Psoas muscle (tissue), 8 donors: ENCODE measurements around the gene ZC3H18. TPM values are rescaled to one million over a fixed set of nuclear protein-coding genes. Genes with fewer than 3 reads are reported as not detected.

Experiments used
- ATAC-seq, 4 donors: fragments of 200-7000 bp; cut with Tn5 transposase; one replicate each; pipeline ENCODE4 v1.9.1; 2020; ENCODE audit warnings: moderate library complexity in 3 of 4, mild to moderate bottlenecking in 2 of 4
- DNase-seq, 2 donors: peaks; one replicate each; pipeline ENCODE4 v3.0.0-alpha.2; 2020
- H3K27ac ChIP-seq: fragments of 200-600 bp; one replicate; pipeline ENCODE4 v1.8.0; 2022
- H3K27me3 ChIP-seq, 3 donors: fragments of 200-600 bp in 1 of 3; one replicate each; pipeline versions ENCODE4 v1.6.1 to v1.8.0; 2013 to 2022; ENCODE audit warnings: low read length in 2 of 3, mild to moderate bottlenecking in 2 of 3, moderate library complexity in 1 of 3; ENCODE audit not compliant: insufficient read depth in 3 of 3
- H3K36me3 ChIP-seq, 2 donors: fragments of 200-600 bp in 1 of 2; one replicate each; pipeline versions ENCODE4 v1.6.1 to v1.8.0; 2013 to 2022; ENCODE audit warnings: low read depth in 1 of 2, mild to moderate bottlenecking in 1 of 2, moderate library complexity in 1 of 2; ENCODE audit not compliant: insufficient read depth in 1 of 2
- H3K4me1 ChIP-seq: fragments of 200-600 bp; one replicate; pipeline ENCODE4 v1.8.0; 2022
- H3K4me3 ChIP-seq: fragments of 200-600 bp; one replicate; pipeline ENCODE4 v1.8.0; 2022; ENCODE audit warnings: mild to moderate bottlenecking
- H3K9me3 ChIP-seq: fragments of 200-600 bp; one replicate; pipeline ENCODE4 v1.8.0; 2022
- CTCF ChIP-seq: fragments of 200-600 bp; IDR thresholded peaks from one replicate; pipeline ENCODE4 v1.8.0; 2022; ENCODE audit warnings: antibody characterized with exemption
- WGBS, 3 donors: extraction: QIAGEN DNeasy Blood & Tissue Kit; methylation state at CpG; one replicate each; pipeline versions ENCODE4 v1.1.6 to v1.1.7; 2013; 5-methylcytosine and 5-hydroxymethylcytosine counted together
- intact Hi-C, 2 donors: fragments of 100-400 bp; cut with DNase I; formaldehyde crosslinking; loops; one replicate each; pipeline versions ENCODE4 v1.11.0 to v1.14.2; 2022
- polyA plus RNA-seq, 3 donors: library from polyadenylated mRNA; stranded (reverse); fragments of 200-250 nt; gene quantifications; one replicate each; pipeline ENCODE4 v1.2.3, GENCODE V29; 2013
- total RNA-seq, 4 donors: library from RNA; stranded (reverse); fragmentation: NEBNext Ultra II Directional in 2 of 4; extraction: Animal tissue kit (Norgen Biotek cat#: 25700) in 2 of 4; gene quantifications; one replicate each; pipeline versions ENCODE4 v1.2.1 to v1.2.4, GENCODE V29; 2021 to 2023
- donor health status: healthy with polysubstance abuse.
- donor health status: DM: no; HTN: no; CAD: no; lungs with moderate emphysema.
- donor health status: Bipolar disorder and iron deficiency.
- donor health status: healthy.
- donor health status: DM: yes; HTN: yes; CAD: no.
- donor health status: DM: no; HTN: no; CAD: no.
- donor health status: DM: no; HTN: no; CAD: no.
- donor health status: DM: yes; HTN: yes; CAD: no.

ZC3H18 gene
- total and polyA plus RNA-seq, 7 donors = 19.9 to 36.0 (median 28.5) TPM

DNA sequence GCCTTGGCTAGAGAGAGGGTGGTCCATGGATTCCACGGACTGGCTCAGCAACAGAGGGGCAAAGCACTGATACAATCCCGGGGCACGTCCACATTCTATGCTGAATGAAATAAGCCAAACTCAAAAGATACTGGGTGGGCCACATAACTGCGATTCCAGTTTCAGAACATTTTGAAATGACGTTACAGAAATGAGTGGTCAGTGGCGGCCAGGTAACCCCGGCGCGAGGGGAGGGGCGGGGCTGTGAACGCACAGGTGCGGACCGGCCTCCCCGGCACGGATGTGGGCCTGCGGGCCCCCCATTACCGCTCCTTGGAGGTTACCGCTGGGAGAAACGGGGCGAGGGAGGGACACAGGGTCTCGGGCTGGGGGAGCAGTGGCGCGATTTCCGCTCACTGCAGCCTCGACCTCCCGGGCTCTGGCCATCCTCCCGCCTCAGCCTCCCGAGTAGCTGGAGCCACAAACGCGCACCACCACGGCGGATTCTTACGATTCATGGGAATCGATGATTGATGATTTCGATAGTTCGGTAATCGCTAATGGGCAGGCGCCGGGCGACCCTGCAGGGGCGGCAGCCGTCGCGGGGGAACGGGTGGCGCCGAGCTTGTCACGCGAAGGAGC is 92.1 kb downstream of the ZC3H18 start:
- ATAC-seq (no peak), DNase-seq (peak in 1 of 2 donors; percentile 21)
- H3K4me3 ChIP-seq = peak overlapping the region; percentile 100
- no peaks in the 10 kb centered on the region for H3K27me3 ChIP-seq
- H3K36me3 ChIP-seq = peaks cover 0 to 5% of the 10 kb centered on the region in 2 donors
- no peak for TF ChIP-seq CTCF
- WGBS, 3 donors = 1 to 2% (median 2%) methylated on average over 29 to 49 of the region's 49 CpGs
- intact Hi-C loops = loop anchor here in 1 of 2 donors (5.0 kb wide), 1 partner anchor 45 kb away; the partner anchor contains the start of genes CTU2 and RNF166
- H3K4me1 ChIP-seq = peaks cover 17% of the 10 kb centered on the region
- no peaks in the 10 kb centered on the region for H3K9me3 ChIP-seq
- H3K27ac ChIP-seq = peak overlapping the region; percentile 92

GRCh38 chr16:88662843-88663606 is 92.8 kb downstream of the ZC3H18 start, which contains the start of gene MVD:
TSS of gene MVD (minus strand) at chr16:88663091. CDS start at chr16:88663080, 11 bp downstream.
- intact Hi-C loops = loop anchor here in 1 of 2 donors (5.0 kb wide), 1 partner anchor 44 kb away; the partner anchor contains the start of genes CTU2 and RNF166
- DNase-seq = peak; percentile 97 to 99
- ATAC-seq = peak; percentile 98 to 99 (median 98)
- no peaks in the 10 kb centered on the region for H3K27me3 ChIP-seq
- WGBS, 3 donors = 0% methylated on average over 60 to 88 of the region's 88 CpGs
- peaks cover 0 to 4% of the 10 kb centered on the region in 2 donors for H3K36me3 ChIP-seq
- no peaks in the 10 kb centered on the region for H3K9me3 ChIP-seq
- H3K4me3 ChIP-seq = peak within 1 kb of the TSS; percentile 100
- H3K27ac ChIP-seq = peak within 1 kb of the TSS; percentile 92
- TF ChIP-seq CTCF = no peak
- H3K4me1 ChIP-seq = peaks cover 17% of the 10 kb centered on the region

GRCh38 chr16:88665148-88665547 is 94.9 kb downstream of the ZC3H18 start:
- H3K9me3 ChIP-seq = no peaks in the 10 kb centered on the region
- H3K27me3 ChIP-seq = no peaks in the 10 kb centered on the region
- intact Hi-C loops = no loop called here
- H3K4me1 ChIP-seq = peaks cover 17% of the 10 kb centered on the region
- peak overlapping the region; percentile 21 for H3K27ac ChIP-seq
- ATAC-seq (no peak), DNase-seq (no peak)
- peaks cover 0 to 7% of the 10 kb centered on the region in 2 donors for H3K36me3 ChIP-seq
- WGBS, 3 donors = 36 to 48% (median 40%) methylated on average over 4 of the region's 4 CpGs
- TF ChIP-seq CTCF = no peak
- no peak overlapping the region for H3K4me3 ChIP-seq

- Histone ChIP-seq H3K36me3 (peaks cover 0 to 7% of the 10 kb centered on the region in 2 donors), H3K4me1 (peaks cover 17% of the 10 kb centered on the region), H3K9me3 (no peaks in the 10 kb centered on the region), H3K27me3 (no peaks in the 10 kb centered on the region), H3K27ac (peak overlapping the region; percentile 21), H3K4me3 (no peak overlapping the region)
- intact Hi-C loops = no loop called here
- DNase-seq (no peak), ATAC-seq (no peak)
- WGBS, 3 donors = 82 to 93% (median 87%) methylated on average over 3 of the region's 3 CpGs
- no peak for TF ChIP-seq CTCF
Observed at GRCh38 chr16:88665570-88665969, 95.4 kb downstream of the ZC3H18 start.
